ENCODE measurements around the gene SLC12A8.

GRCh38 chr3:125261031-125261430 is 48.5 kb upstream of the SLC12A8 start:
- TF ChIP-seq CTCF (IDR thresholded peaks at IDR 0.05), result no peak
- TF ChIP-seq EP300 (IDR thresholded peaks at IDR 0.05), result no peak

All from stomach (tissue), 4 donors.